Prostate gland (tissue), 2 donors: Measurements from ENCODE around the gene FTSJ3. TPM values are rescaled to one million over a fixed set of nuclear protein-coding genes. Genes with fewer than 3 reads are reported as not detected.
A peak's percentile ranks its signal among the peaks of the same experiment; 100 is the strongest.

Source experiments
- DNase-seq: peaks from one replicate; pipeline ENCODE4 v3.0.0-alpha.2; 2019; ENCODE audit warnings: low spot score
- H3K27ac ChIP-seq, 2 donors: fragments of 200-600 bp; sonication (generic); 2 replicates each; pipeline ENCODE4 v1.5.1; 2017 to 2019
- H3K27me3 ChIP-seq: fragments of 200-600 bp; sonication (generic); replicated peaks from 2 replicates; pipeline ENCODE4 v1.5.1; 2019; ENCODE audit not compliant: insufficient read depth
- H3K36me3 ChIP-seq, 2 donors: fragments of 200-600 bp; sonication (generic); 1 replicate in 1 of 2; 2 replicates in 1 of 2; pipeline versions ENCODE4 v1.5.1 to v1.8.1; 2017 to 2019
- H3K4me1 ChIP-seq: fragments of 200-600 bp; sonication (generic); replicated peaks from 2 replicates; pipeline ENCODE4 v1.5.1; 2019
- H3K4me3 ChIP-seq, 2 donors: fragments of 200-600 bp; sonication (generic); 2 replicates each; pipeline ENCODE4 v1.5.1; 2017 to 2019
- H3K9me3 ChIP-seq: fragments of 200-600 bp; sonication (generic); 2 replicates; pipeline ENCODE4 v1.5.1; 2017
- POLR2A ChIP-seq: fragments of 450-650 bp; IDR thresholded peaks from one replicate; pipeline ENCODE4 v1.6.1; 2016; ENCODE audit warnings: antibody characterized with exemption, mild to moderate bottlenecking
- POLR2AphosphoS5 ChIP-seq: sonication (generic); formaldehyde crosslinking; IDR thresholded peaks from one replicate; pipeline ENCODE4 v1.6.1; 2017; ENCODE audit warnings: antibody characterized with exemption
- WGBS: methylation state at CpG from one replicate; pipeline ENCODE4 v1.1.5; 2018; 5-methylcytosine and 5-hydroxymethylcytosine counted together
- intact Hi-C: fragments of 100-400 bp; cut with DNase I; formaldehyde crosslinking; loops from one replicate; pipeline ENCODE4 v1.14.2; 2022
- total RNA-seq, 2 donors: library from RNA; depleted of rRNA; stranded (reverse); fragments of >200 nt; gene quantifications; one replicate each; pipeline ENCODE4 v1.1.0, GENCODE V29; 2016
- TF ChIP-seq, protein P1 (sequence below), 4 experiments: fragments of 200-600 bp in 2 of 4; fragments of 450-650 bp in 2 of 4; sonication (generic) in 2 of 4; IDR thresholded peaks; 1 replicate in 3 of 4; 2 replicates in 1 of 4; pipeline ENCODE4 v1.5.1; 2016 to 2019; ENCODE audit warnings: antibody characterized with exemption in 4 of 4, mild to moderate bottlenecking in 2 of 4, moderate library complexity in 2 of 4

The FTSJ3 gene
- total RNA-seq, 2 donors from 2014 or later, result 29.4 to 46.6 TPM

DNA sequence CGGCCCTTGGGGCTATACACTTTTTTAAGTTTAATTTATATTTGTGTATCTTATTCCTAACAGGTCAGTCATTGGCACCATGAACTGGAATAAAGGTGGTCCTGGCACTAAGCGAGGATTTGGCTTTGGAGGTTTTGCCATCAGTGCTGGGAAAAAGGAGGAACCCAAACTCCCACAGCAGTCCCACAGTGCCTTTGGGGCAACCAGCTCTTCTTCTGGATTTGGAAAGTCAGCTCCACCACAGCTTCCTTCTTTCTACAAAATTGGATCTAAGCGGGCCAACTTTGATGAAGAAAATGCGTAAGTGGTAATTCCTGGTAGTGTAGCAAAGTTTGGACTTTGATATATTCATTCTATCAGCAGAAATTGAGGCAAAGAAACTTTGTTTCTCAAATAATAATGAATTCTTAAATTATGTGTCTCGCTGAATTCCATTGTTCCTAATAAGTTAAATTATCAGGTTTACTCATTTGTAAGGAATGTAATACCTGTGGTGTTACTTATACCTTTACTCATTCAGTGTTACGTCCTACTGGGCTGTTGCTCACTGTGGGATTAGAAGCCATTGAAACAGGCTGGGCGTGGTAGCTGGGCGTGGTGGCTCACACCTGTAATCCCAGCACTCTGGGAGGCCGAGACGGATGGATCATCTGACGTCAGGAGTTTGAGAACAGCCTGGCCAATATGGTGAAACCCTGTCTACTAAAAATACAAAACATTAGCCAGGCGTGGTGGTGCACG lies 40.3 kb downstream of the FTSJ3 start:
- no peak overlapping the region for H3K4me3 ChIP-seq
- no peaks in the 10 kb centered on the region for H3K9me3 ChIP-seq
- no peaks in the 10 kb centered on the region for H3K27me3 ChIP-seq
- peaks cover 0 to 3% of the 10 kb centered on the region in 2 donors for H3K36me3 ChIP-seq
- TF ChIP-seq POLR2AphosphoS5, result no peak
- TF ChIP-seq POLR2A, result no peak
- TF ChIP-seq, protein P1, sequence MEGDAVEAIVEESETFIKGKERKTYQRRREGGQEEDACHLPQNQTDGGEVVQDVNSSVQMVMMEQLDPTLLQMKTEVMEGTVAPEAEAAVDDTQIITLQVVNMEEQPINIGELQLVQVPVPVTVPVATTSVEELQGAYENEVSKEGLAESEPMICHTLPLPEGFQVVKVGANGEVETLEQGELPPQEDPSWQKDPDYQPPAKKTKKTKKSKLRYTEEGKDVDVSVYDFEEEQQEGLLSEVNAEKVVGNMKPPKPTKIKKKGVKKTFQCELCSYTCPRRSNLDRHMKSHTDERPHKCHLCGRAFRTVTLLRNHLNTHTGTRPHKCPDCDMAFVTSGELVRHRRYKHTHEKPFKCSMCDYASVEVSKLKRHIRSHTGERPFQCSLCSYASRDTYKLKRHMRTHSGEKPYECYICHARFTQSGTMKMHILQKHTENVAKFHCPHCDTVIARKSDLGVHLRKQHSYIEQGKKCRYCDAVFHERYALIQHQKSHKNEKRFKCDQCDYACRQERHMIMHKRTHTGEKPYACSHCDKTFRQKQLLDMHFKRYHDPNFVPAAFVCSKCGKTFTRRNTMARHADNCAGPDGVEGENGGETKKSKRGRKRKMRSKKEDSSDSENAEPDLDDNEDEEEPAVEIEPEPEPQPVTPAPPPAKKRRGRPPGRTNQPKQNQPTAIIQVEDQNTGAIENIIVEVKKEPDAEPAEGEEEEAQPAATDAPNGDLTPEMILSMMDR (IDR thresholded peaks at IDR 0.05), result no peak
- intact Hi-C loops, result no loop called here
- H3K27ac ChIP-seq, result no peak overlapping the region
- no peak for DNase-seq
- no peaks in the 10 kb centered on the region for H3K4me1 ChIP-seq
- WGBS, result 96% methylated on average over 13 of the region's 13 CpGs

DNA sequence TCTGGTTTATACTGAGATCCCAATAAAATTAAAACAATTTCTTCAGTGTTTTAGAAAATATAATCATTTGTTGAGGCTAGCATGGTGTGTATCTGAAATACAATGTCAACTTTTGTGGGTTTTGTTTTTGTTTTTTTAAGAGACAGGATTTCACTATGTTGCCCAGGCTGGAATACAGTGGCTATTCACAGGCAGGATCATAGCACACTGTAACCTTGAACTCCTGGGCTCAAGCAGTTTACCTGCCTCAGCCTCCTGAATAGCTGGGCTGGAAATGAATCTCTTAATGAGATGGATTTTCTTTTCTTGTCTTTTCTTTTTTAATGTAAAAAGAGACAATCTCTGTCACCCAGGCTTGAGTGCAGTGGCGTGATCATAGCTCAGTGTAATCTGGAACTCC lies 41.3 kb downstream of the FTSJ3 start:
- peaks cover under 1% of the 10 kb centered on the region for H3K4me1 ChIP-seq
- TF ChIP-seq, protein P1 (IDR thresholded peaks at IDR 0.05), result no peak
- TF ChIP-seq POLR2AphosphoS5 (no peak), POLR2A (no peak)
- intact Hi-C loops, result no loop called here
- no peak overlapping the region for H3K4me3 ChIP-seq
- no peaks in the 10 kb centered on the region for H3K27me3 ChIP-seq
- H3K9me3 ChIP-seq, result no peaks in the 10 kb centered on the region
- H3K27ac ChIP-seq, result no peak overlapping the region
- DNase-seq, result no peak
- 92% methylated on average over 1 of the region's 1 CpG for WGBS
- peaks cover 0 to 3% of the 10 kb centered on the region in 2 donors for H3K36me3 ChIP-seq

DNA sequence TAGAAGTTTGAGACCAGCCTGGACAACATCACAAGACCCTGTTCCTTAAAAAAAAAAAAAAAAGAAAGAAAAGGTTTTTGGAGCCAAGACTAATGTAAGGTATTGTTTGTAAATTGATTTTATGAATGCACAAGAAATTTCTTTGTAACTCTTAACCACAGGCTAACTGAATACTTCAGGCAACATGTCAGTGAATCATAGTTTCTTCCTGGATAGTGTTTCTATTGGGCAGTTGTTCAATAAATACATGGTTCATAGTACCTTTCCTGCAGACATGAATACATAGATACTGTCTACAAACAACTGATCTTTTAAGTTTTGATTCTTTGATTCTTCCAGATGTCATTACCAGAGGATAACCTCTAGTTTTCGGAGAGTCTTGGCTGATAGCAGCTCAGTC lies 41.9 kb downstream of the FTSJ3 start:
- no peak overlapping the region for H3K4me3 ChIP-seq
- WGBS, result 76% methylated on average over 1 of the region's 1 CpG
- no peak for TF ChIP-seq POLR2AphosphoS5
- TF ChIP-seq, protein P1 (IDR thresholded peaks at IDR 0.05), result no peak
- TF ChIP-seq POLR2A, result no peak
- no peaks in the 10 kb centered on the region for H3K9me3 ChIP-seq
- peaks cover 4% of the 10 kb centered on the region for H3K4me1 ChIP-seq
- H3K27ac ChIP-seq, result no peak overlapping the region
- peaks cover 0 to 3% of the 10 kb centered on the region in 2 donors for H3K36me3 ChIP-seq
- no peaks in the 10 kb centered on the region for H3K27me3 ChIP-seq
- no peak for DNase-seq
- intact Hi-C loops, result no loop called here

DNA sequence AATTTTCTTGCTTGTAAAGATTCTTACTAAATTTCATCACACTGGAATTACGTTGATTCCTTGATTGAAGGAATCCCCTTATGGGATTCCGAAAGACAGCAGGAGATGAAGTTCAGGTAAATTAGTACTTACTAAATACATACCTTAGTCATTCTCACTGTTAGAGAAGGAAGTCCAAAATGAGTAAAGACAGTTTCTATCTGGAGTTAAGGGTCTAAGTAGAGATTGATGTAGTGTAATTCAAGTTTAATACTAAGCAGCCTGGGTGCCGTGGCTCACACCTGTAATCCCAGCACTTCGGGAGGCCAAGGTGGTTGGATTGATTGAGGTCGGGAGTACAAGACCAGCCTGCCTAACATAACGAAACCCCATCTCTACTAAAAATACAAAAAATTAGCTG lies 43.9 kb downstream of the FTSJ3 start:
- Histone ChIP-seq H3K27ac (no peak overlapping the region), H3K36me3 (peaks cover 0 to 3% of the 10 kb centered on the region in 2 donors), H3K27me3 (no peaks in the 10 kb centered on the region), H3K9me3 (no peaks in the 10 kb centered on the region), H3K4me1 (peaks cover 6% of the 10 kb centered on the region), H3K4me3 (no peak overlapping the region)
- 83% methylated on average over 6 of the region's 6 CpGs for WGBS
- TF ChIP-seq, protein P1 (IDR thresholded peaks at IDR 0.05), result no peak
- TF ChIP-seq POLR2A, result no peak
- TF ChIP-seq POLR2AphosphoS5, result no peak
- DNase-seq, result no peak
- intact Hi-C loops, result no loop called here

DNA sequence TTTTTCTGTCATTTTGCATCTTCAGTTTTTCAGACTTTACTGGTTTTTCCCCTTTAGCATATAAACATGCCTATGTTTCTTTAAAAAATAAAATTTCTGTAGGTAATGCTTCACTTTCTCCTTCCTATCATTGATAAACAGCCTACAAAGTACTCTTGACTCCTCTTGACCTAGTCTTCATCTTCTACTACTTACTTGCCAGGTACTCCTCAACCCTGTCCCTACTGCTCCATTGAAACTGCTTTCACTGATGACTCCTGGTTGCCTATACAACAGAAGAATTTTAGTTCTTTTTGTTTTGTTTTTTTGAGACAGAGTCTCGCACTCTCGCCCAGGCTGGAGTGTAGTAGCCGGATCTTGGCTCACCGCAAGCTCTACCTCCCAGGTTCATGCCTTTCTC lies 46.5 kb downstream of the FTSJ3 start:
- Histone ChIP-seq H3K9me3 (no peaks in the 10 kb centered on the region), H3K27me3 (no peaks in the 10 kb centered on the region), H3K4me1 (peaks cover 9% of the 10 kb centered on the region), H3K36me3 (no peaks in the 10 kb centered on the region), H3K4me3 (no peak overlapping the region), H3K27ac (peak overlapping the region; percentile 62 to 78)
- no peak for DNase-seq
- WGBS, result 93% methylated on average over 4 of the region's 4 CpGs
- no peak for TF ChIP-seq POLR2AphosphoS5
- TF ChIP-seq, protein P1 (IDR thresholded peaks at IDR 0.05), result no peak
- no peak for TF ChIP-seq POLR2A
- intact Hi-C loops, result no loop called here
